ENCODE data around the gene LRRC8C. TPM values are rescaled to one million over a fixed set of nuclear protein-coding genes. Genes with fewer than 3 reads are reported as not detected.

The LRRC8C gene
- total RNA-seq, 2 donors from 2014 or later = 2.5 to 5.5 TPM

DNA sequence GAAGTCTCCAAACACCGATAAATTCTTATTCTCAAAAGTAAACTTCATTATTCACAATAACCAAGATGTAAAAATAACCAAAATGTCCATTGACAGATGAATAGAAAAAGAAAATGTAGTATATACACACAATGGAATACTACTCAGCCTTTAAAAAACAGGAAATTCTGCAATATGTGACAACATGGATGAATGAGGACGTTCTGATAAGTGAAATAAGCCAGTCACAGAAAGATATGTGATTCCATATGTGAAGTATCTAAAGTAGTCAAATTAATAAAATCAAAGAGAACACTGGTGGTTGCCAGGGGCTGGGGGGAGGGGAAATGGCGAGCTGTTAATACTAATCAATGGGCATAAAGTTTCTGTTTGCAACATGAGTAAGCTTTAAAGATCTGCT lies 36.0 kb downstream of the LRRC8C start:
- Histone ChIP-seq H3K9me3 (ENCODE audit: control insufficient read depth, low read length) (no peaks in the 10 kb centered on the region), H3K27me3 (ENCODE audit: control insufficient read depth, insufficient read depth, low read length, poor library complexity, severe bottlenecking) (no peaks in the 10 kb centered on the region), H3K27ac (ENCODE audit: low read depth, low read length) (no peak overlapping the region), H3K4me3 (ENCODE audit: low read length) (no peak overlapping the region), H3K36me3 (ENCODE audit: control insufficient read depth, insufficient read depth, low read length) (no peaks in the 10 kb centered on the region), H3K4me1 (ENCODE audit: control insufficient read depth, insufficient read depth, low read length) (no peaks in the 10 kb centered on the region), H3K9ac (ENCODE audit: extremely low read depth, low read length, poor library complexity, severe bottlenecking) (no peak overlapping the region)
- H3K4me1 Mint-ChIP-seq = no peaks in the 10 kb centered on the region
- H3K9me3 Mint-ChIP-seq = peaks cover 9% of the 10 kb centered on the region
- no peaks in the 10 kb centered on the region for H3K36me3 Mint-ChIP-seq (ENCODE audit: low read depth)
- H3K4me3 Mint-ChIP-seq = no peak overlapping the region
- no peaks in the 10 kb centered on the region for H3K27me3 Mint-ChIP-seq (ENCODE audit: insufficient read depth)
- no peak for DNase-seq
- 75 to 87% methylated on average over 1 to 2 of the region's 3 CpGs for WGBS, 2 experiments (ENCODE audit: insufficient coverage in 1 of 2, insufficient read length in 1 of 2)
- TF ChIP-seq CTCF (conservative IDR thresholded peaks at IDR 0.05) = no peak
- H3K27ac Mint-ChIP-seq = no peak overlapping the region

- Mint-ChIP-seq H3K27ac (no peak overlapping the region), H3K4me1 (no peaks in the 10 kb centered on the region), H3K36me3 (ENCODE audit: low read depth) (no peaks in the 10 kb centered on the region), H3K9me3 (peaks cover 4% of the 10 kb centered on the region), H3K4me3 (no peak overlapping the region), H3K27me3 (ENCODE audit: insufficient read depth) (no peaks in the 10 kb centered on the region)
- Histone ChIP-seq H3K36me3 (ENCODE audit: control insufficient read depth, insufficient read depth, low read length) (no peaks in the 10 kb centered on the region), H3K9ac (ENCODE audit: extremely low read depth, low read length, poor library complexity, severe bottlenecking) (no peak overlapping the region), H3K9me3 (ENCODE audit: control insufficient read depth, low read length) (no peaks in the 10 kb centered on the region), H3K27ac (ENCODE audit: low read depth, low read length) (no peak overlapping the region), H3K27me3 (ENCODE audit: control insufficient read depth, insufficient read depth, low read length, poor library complexity, severe bottlenecking) (no peaks in the 10 kb centered on the region), H3K4me3 (ENCODE audit: low read length) (no peak overlapping the region), H3K4me1 (ENCODE audit: control insufficient read depth, insufficient read depth, low read length) (no peaks in the 10 kb centered on the region)
- no peak for TF ChIP-seq CTCF (conservative IDR thresholded peaks at IDR 0.05)
- WGBS, 2 experiments (ENCODE audit: insufficient coverage in 1 of 2, insufficient read length in 1 of 2) = 100% methylated on average over 1 of the region's 1 CpG; no CpG with 5 or more reads in 1 of the 2 experiments
- no peak for DNase-seq
These were observed 36.5 kb downstream of the LRRC8C start for GRCh38 chr1:89669441-89669840.

DNA sequence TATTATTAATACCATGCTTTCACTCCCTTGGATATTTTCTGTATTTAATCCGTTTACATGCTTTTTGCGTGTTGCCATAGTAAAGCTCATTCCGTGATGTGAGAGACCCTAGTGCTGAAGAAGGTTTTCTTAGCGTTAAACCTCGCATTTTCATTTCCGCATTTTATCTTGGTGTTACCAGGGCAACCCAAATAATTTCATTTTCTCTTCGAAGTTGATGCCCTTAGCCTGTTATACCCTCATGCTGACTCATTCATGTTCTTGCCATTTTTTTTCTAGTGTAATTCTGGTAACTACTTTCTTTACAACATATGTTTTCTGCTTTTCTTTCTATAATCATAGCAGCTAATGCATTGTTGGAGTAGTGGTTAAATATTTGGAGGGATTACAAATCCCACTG lies 37.2 kb downstream of the LRRC8C start:
- Histone ChIP-seq H3K27me3 (ENCODE audit: control insufficient read depth, insufficient read depth, low read length, poor library complexity, severe bottlenecking) (no peaks in the 10 kb centered on the region), H3K36me3 (ENCODE audit: control insufficient read depth, insufficient read depth, low read length) (no peaks in the 10 kb centered on the region), H3K9me3 (ENCODE audit: control insufficient read depth, low read length) (no peaks in the 10 kb centered on the region), H3K9ac (ENCODE audit: extremely low read depth, low read length, poor library complexity, severe bottlenecking) (no peak overlapping the region), H3K4me1 (ENCODE audit: control insufficient read depth, insufficient read depth, low read length) (no peaks in the 10 kb centered on the region), H3K4me3 (ENCODE audit: low read length) (no peak overlapping the region), H3K27ac (ENCODE audit: low read depth, low read length) (no peak overlapping the region)
- no peak overlapping the region for H3K27ac Mint-ChIP-seq
- no peaks in the 10 kb centered on the region for H3K36me3 Mint-ChIP-seq (ENCODE audit: low read depth)
- no peaks in the 10 kb centered on the region for H3K4me1 Mint-ChIP-seq
- WGBS, 2 experiments (ENCODE audit: insufficient coverage in 1 of 2, insufficient read length in 1 of 2) = 91 to 92% methylated on average over 7 of the region's 7 CpGs
- H3K27me3 Mint-ChIP-seq (ENCODE audit: insufficient read depth) = no peaks in the 10 kb centered on the region
- no peak overlapping the region for H3K4me3 Mint-ChIP-seq
- no peak for DNase-seq
- no peak for TF ChIP-seq CTCF (conservative IDR thresholded peaks at IDR 0.05)
- H3K9me3 Mint-ChIP-seq = no peaks in the 10 kb centered on the region
